Neural cell (in vitro differentiated cells): ENCODE results near the gene PANK2. TPM values are rescaled to one million over a fixed set of nuclear protein-coding genes. Genes with fewer than 3 reads are reported as not detected.

Experiments
- H2AFZ ChIP-seq: fragments of 200-600, 300-800 bp; sonication (generic), shearing (Covaris generic); 2 replicates; pipeline ENCODE4 v1.6.0; 2014; ENCODE audit warnings: low read depth, mild to moderate bottlenecking, antibody characterized with exemption, low read length, moderate library complexity
- H3F3A ChIP-seq: fragments of 200-600 bp; shearing (Covaris generic); 2 replicates; pipeline ENCODE4 v1.6.1; 2016; ENCODE audit warnings: mild to moderate bottlenecking, moderate library complexity, mixed read lengths, antibody characterized with exemption, low read length; ENCODE audit not compliant: insufficient read depth, poor library complexity, severe bottlenecking
- H3K27ac ChIP-seq: fragments of 200-600, 300-800 bp; sonication (generic), shearing (Covaris generic); 2 replicates; pipeline ENCODE4 v1.5.1; 2014; ENCODE audit warnings: mild to moderate bottlenecking, low read length, moderate library complexity
- H3K27me3 ChIP-seq: fragments of 300-800, 200-600 bp; sonication (generic), shearing (Covaris generic); 2 replicates; pipeline ENCODE4 v1.6.0; 2014; ENCODE audit warnings: mild to moderate bottlenecking, low read depth, low read length, moderate library complexity; ENCODE audit not compliant: insufficient read depth
- H3K36me3 ChIP-seq: fragments of 300-800, 200-600 bp; sonication (generic), shearing (Covaris generic); 2 replicates; pipeline ENCODE4 v1.5.1; 2014; ENCODE audit warnings: mild to moderate bottlenecking, antibody characterized with exemption, low read length, moderate library complexity; ENCODE audit not compliant: insufficient read depth
- H3K4me2 ChIP-seq: fragments of 300-800, 200-600 bp; sonication (generic), shearing (Covaris generic); 2 replicates; pipeline ENCODE4 v1.6.0; 2014; ENCODE audit warnings: mild to moderate bottlenecking, low read length
- H3K4me3 ChIP-seq: fragments of 300-800, 200-600 bp; sonication (generic), shearing (Covaris generic); 2 replicates; pipeline ENCODE4 v1.5.1; 2014; ENCODE audit warnings: mild to moderate bottlenecking, low read length, moderate library complexity
- H3K79me2 ChIP-seq: fragments of 200-600 bp; shearing (Covaris generic); replicated peaks from 2 replicates; pipeline ENCODE4 v1.6.0; 2014; ENCODE audit warnings: mild to moderate bottlenecking, low read length, moderate library complexity; ENCODE audit not compliant: insufficient read depth
- H3K9ac ChIP-seq: fragments of 300-800, 200-600 bp; sonication (generic), shearing (Covaris generic); 2 replicates; pipeline ENCODE4 v1.6.1; 2016; ENCODE audit warnings: mild to moderate bottlenecking, low read length, mixed read lengths
- H3K9me2 ChIP-seq: fragments of 200-600 bp; shearing (Covaris generic); 2 replicates; pipeline ENCODE4 v1.6.1; 2016; ENCODE audit warnings: mild to moderate bottlenecking, low read length, mixed read lengths; ENCODE audit not compliant: insufficient read depth
- H3K9me3 ChIP-seq: fragments of 200-600, 300-800 bp; sonication (generic), shearing (Covaris generic); 2 replicates; pipeline ENCODE4 v1.6.1; 2016; ENCODE audit warnings: mild to moderate bottlenecking, mixed run types, low read length, moderate library complexity, mixed read lengths
- H4K20me1 ChIP-seq: fragments of 200-600 bp; shearing (Covaris generic); 2 replicates; pipeline ENCODE4 v1.6.1; 2016; ENCODE audit warnings: mild to moderate bottlenecking, mixed run types; ENCODE audit not compliant: insufficient read depth
- EP300 ChIP-seq: fragments of 450-650 bp; conservative IDR thresholded peaks from 2 replicates; pipeline ENCODE4 v1.6.1; 2014; ENCODE audit warnings: antibody characterized with exemption, mild to moderate bottlenecking, moderate library complexity; ENCODE audit not compliant: poor library complexity, severe bottlenecking
- EZH2 ChIP-seq: fragments of 200-600, 300-800 bp; shearing (Covaris generic), sonication (generic); IDR thresholded peaks from 2 replicates; pipeline ENCODE4 v1.6.1; 2014; ENCODE audit warnings: antibody characterized with exemption, low read length, borderline replicate concordance, mild to moderate bottlenecking; ENCODE audit not compliant: insufficient read depth, poor library complexity, severe bottlenecking
- MXI1 ChIP-seq: fragments of 450-650 bp; conservative IDR thresholded peaks from 2 replicates; pipeline ENCODE4 v1.6.1; 2014; ENCODE audit warnings: antibody characterized with exemption, mild to moderate bottlenecking; ENCODE audit not compliant: poor library complexity, severe bottlenecking
- POLR2AphosphoS5 ChIP-seq: IDR thresholded peaks from 2 replicates; pipeline ENCODE4 v1.6.1; 2012
- RAD21 ChIP-seq: fragments of 450-650 bp; conservative IDR thresholded peaks from 2 replicates; pipeline ENCODE4 v1.6.1; 2014; ENCODE audit warnings: antibody characterized with exemption, mild to moderate bottlenecking, moderate library complexity
- SMC3 ChIP-seq: fragments of 450-650 bp; conservative IDR thresholded peaks from 2 replicates; pipeline ENCODE4 v1.6.1; 2014; ENCODE audit warnings: antibody characterized with exemption, mild to moderate bottlenecking, moderate library complexity; ENCODE audit not compliant: poor library complexity
- TAF1 ChIP-seq: IDR thresholded peaks from 2 replicates; pipeline ENCODE4 v1.6.1; 2012; ENCODE audit warnings: low read depth
- polyA plus RNA-seq: library from polyadenylated mRNA; depleted of rRNA; stranded (reverse); fragments of >200 nt; gene quantifications from 2 replicates; pipeline ENCODE4 v1.2.3, GENCODE V29; 2014
- TF ChIP-seq, protein P1 (sequence below): IDR thresholded peaks from 2 replicates; pipeline ENCODE4 v1.6.1; 2012; ENCODE audit warnings: borderline replicate concordance
- TF ChIP-seq, protein P2 (sequence below): fragments of 450-650 bp; IDR thresholded peaks from 2 replicates; pipeline ENCODE4 v1.5.1; 2014; ENCODE audit warnings: antibody characterized with exemption, mild to moderate bottlenecking, moderate library complexity; ENCODE audit not compliant: poor library complexity, severe bottlenecking

The PANK2 gene
- polyA plus RNA-seq, 1 donor from 2014 or later = 41.7 TPM

DNA sequence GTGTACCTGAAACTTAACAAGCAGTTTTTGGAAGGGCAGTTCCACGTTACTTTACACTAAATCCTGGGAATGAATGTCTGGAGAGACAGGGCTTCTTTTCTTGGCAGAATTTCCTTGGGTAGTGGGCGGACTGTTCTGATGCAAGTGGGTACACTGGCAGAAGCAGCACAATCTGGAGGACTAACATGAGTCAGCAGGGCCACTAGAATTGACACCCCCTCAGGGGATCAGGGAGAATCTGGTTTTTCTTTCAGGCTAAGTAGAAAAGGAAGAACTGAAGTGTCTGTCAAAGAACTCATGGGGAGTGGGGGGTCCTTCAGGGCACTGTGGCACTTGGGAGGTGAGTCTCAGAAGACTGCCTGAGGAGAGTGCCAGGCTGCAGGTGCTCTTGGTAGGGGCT is 34.6 kb downstream of the PANK2 start:
- H3K36me3 ChIP-seq = no peaks in the 10 kb centered on the region
- no peak overlapping the region for H3K9ac ChIP-seq
- no peaks in the 10 kb centered on the region for H3K27me3 ChIP-seq
- no peaks in the 10 kb centered on the region for H3K9me3 ChIP-seq
- H2AFZ ChIP-seq = no peak overlapping the region
- peaks cover 3% of the 10 kb centered on the region for H4K20me1 ChIP-seq
- H3K9me2 ChIP-seq = no peaks in the 10 kb centered on the region
- no peak overlapping the region for H3K4me2 ChIP-seq
- no peaks in the 10 kb centered on the region for H3F3A ChIP-seq
- TF ChIP-seq POLR2AphosphoS5 (no peak), RAD21 (no peak), EZH2 (no peak), EP300 (no peak), SMC3 (no peak)
- TF ChIP-seq, protein P1, sequence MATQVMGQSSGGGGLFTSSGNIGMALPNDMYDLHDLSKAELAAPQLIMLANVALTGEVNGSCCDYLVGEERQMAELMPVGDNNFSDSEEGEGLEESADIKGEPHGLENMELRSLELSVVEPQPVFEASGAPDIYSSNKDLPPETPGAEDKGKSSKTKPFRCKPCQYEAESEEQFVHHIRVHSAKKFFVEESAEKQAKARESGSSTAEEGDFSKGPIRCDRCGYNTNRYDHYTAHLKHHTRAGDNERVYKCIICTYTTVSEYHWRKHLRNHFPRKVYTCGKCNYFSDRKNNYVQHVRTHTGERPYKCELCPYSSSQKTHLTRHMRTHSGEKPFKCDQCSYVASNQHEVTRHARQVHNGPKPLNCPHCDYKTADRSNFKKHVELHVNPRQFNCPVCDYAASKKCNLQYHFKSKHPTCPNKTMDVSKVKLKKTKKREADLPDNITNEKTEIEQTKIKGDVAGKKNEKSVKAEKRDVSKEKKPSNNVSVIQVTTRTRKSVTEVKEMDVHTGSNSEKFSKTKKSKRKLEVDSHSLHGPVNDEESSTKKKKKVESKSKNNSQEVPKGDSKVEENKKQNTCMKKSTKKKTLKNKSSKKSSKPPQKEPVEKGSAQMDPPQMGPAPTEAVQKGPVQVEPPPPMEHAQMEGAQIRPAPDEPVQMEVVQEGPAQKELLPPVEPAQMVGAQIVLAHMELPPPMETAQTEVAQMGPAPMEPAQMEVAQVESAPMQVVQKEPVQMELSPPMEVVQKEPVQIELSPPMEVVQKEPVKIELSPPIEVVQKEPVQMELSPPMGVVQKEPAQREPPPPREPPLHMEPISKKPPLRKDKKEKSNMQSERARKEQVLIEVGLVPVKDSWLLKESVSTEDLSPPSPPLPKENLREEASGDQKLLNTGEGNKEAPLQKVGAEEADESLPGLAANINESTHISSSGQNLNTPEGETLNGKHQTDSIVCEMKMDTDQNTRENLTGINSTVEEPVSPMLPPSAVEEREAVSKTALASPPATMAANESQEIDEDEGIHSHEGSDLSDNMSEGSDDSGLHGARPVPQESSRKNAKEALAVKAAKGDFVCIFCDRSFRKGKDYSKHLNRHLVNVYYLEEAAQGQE = no peak
- no peak overlapping the region for H3K4me3 ChIP-seq
- H3K79me2 ChIP-seq = peaks cover 11% of the 10 kb centered on the region
- H3K27ac ChIP-seq = no peak overlapping the region

DNA sequence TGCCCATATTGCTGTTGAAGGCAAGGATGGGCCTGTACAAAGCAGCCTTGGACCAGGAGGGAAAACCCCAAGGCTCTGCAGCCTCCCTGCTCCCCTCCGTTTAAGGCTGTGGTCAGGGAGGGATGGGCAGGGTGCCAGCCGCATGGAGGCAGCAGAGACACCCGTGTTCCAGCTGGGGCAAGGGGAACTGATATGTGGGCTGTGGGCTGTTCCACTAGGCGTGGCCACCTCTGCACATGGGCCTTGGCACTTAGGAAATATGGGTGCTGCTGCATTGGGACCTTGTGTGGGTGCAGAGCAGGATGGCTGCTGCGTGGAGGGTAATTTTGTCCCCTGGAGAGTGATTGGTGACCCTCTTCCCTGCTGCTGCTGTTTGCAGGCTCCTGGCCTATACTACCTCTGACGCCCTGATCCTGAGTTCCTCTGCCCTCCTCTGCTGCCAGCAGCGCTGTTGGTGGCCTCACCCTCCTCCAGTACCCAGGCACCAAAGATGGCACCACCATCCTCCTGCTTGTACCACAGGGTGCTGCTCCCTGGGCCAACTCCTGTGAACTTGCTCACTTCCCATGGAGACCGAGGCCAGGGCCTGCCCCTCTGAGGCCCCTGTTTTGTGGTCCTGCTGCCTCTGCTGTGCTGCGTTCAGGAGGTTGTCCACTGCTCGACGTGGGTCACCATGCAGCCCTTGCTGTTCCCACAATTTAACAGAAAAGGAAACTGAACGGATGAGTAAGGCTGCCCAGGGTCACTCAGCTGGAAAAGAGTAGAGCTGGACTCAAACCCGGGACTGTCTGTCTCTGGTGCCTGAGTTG is 35.3 kb downstream of the PANK2 start:
- H3K9me3 ChIP-seq = no peaks in the 10 kb centered on the region
- H3K36me3 ChIP-seq = no peaks in the 10 kb centered on the region
- TF ChIP-seq MXI1 = no peak
- TF ChIP-seq POLR2AphosphoS5 = peak; percentile 28
- H3K79me2 ChIP-seq = peaks cover 11% of the 10 kb centered on the region
- H4K20me1 ChIP-seq = no peaks in the 10 kb centered on the region
- no peaks in the 10 kb centered on the region for H3K27me3 ChIP-seq
- no peak overlapping the region for H3K9ac ChIP-seq
- H2AFZ ChIP-seq = no peak overlapping the region
- H3K27ac ChIP-seq = no peak overlapping the region
- no peaks in the 10 kb centered on the region for H3F3A ChIP-seq
- no peak overlapping the region for H3K4me2 ChIP-seq
- H3K9me2 ChIP-seq = no peaks in the 10 kb centered on the region
- H3K4me3 ChIP-seq = no peak overlapping the region

DNA sequence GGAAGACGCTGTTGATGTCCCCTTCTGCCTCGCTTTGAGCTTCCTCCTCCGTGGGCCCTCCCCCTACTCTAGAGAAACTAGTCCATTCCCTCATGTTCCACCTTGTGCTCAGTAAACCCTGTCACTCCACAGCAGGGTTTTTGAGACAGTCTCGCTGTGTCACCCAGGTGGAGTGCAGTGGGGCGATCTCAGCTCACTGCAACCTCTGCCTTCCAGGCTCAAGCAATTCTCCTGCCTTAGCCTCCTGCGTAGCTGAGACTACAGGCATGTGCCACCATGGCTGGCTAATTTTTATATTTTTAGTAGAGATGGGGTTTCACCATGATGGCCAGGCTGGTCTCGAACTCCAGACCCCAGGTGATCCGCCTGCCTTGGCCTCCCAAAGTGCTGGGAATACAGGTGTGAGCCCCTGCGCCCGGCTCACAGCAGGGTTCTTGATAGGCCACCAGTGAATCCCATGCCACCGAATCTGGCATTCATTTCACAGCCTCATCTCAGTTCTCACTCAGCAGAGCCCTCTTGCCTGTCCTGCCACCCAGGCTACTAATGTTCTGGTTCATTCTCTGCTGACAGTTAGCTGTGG is 36.0 kb downstream of the PANK2 start:
- Histone ChIP-seq H3K4me3 (no peak overlapping the region), H3K4me2 (no peak overlapping the region), H3K9me2 (no peaks in the 10 kb centered on the region), H3K36me3 (no peaks in the 10 kb centered on the region), H4K20me1 (no peaks in the 10 kb centered on the region), H3K9ac (no peak overlapping the region), H3K9me3 (no peaks in the 10 kb centered on the region), H3K27me3 (no peaks in the 10 kb centered on the region), H3F3A (no peaks in the 10 kb centered on the region), H2AFZ (no peak overlapping the region), H3K79me2 (peaks cover 11% of the 10 kb centered on the region), H3K27ac (no peak overlapping the region)
- no peak for TF ChIP-seq RAD21
- TF ChIP-seq MXI1 = no peak
- no peak for TF ChIP-seq TAF1
- TF ChIP-seq SMC3 = no peak
- TF ChIP-seq, protein P1 = no peak
- TF ChIP-seq EP300 = no peak
- no peak for TF ChIP-seq POLR2AphosphoS5
- TF ChIP-seq EZH2 = no peak
- TF ChIP-seq, protein P2, sequence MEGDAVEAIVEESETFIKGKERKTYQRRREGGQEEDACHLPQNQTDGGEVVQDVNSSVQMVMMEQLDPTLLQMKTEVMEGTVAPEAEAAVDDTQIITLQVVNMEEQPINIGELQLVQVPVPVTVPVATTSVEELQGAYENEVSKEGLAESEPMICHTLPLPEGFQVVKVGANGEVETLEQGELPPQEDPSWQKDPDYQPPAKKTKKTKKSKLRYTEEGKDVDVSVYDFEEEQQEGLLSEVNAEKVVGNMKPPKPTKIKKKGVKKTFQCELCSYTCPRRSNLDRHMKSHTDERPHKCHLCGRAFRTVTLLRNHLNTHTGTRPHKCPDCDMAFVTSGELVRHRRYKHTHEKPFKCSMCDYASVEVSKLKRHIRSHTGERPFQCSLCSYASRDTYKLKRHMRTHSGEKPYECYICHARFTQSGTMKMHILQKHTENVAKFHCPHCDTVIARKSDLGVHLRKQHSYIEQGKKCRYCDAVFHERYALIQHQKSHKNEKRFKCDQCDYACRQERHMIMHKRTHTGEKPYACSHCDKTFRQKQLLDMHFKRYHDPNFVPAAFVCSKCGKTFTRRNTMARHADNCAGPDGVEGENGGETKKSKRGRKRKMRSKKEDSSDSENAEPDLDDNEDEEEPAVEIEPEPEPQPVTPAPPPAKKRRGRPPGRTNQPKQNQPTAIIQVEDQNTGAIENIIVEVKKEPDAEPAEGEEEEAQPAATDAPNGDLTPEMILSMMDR = no peak
